ENCODE results near the gene SORL1-AS1.

DNA sequence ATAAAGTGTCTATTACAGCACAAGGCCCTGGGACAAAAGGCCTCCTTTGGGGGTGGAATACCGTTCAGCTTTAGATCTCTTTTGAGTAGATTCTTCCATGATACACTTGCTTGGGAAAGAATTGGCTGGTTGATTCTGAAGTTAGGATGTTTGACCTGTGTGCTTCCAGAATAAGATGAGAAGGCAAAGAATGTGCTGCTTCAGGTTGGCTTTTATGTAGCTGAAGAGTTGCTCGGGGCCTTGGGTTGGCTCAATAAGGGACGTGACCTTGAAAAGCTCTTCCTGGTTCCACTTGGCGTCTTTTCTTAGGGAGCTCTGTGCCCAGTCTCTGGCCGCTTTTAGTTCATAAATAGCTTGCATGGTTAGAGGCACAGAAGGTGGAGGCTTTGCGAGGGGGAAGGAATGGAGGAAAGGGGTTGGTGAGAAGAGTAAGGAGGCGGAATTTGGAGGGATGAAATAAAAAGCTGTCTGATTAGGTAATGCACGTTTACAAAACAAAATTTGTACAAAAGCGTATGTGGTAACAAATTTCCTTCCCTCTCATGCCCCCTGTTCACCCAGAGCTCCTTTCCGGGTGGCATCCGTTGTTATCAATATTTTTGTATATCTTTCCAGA lies 4.2 kb upstream of the SORL1-AS1 start:
- TF ChIP-seq, protein P1, sequence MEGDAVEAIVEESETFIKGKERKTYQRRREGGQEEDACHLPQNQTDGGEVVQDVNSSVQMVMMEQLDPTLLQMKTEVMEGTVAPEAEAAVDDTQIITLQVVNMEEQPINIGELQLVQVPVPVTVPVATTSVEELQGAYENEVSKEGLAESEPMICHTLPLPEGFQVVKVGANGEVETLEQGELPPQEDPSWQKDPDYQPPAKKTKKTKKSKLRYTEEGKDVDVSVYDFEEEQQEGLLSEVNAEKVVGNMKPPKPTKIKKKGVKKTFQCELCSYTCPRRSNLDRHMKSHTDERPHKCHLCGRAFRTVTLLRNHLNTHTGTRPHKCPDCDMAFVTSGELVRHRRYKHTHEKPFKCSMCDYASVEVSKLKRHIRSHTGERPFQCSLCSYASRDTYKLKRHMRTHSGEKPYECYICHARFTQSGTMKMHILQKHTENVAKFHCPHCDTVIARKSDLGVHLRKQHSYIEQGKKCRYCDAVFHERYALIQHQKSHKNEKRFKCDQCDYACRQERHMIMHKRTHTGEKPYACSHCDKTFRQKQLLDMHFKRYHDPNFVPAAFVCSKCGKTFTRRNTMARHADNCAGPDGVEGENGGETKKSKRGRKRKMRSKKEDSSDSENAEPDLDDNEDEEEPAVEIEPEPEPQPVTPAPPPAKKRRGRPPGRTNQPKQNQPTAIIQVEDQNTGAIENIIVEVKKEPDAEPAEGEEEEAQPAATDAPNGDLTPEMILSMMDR (conservative IDR thresholded peaks at IDR 0.05) = no peak
- TF ChIP-seq EZH2 (IDR thresholded peaks at IDR 0.05; ENCODE audit: low read depth) = no peak
